NOMO-1 treated with dmso at 0.1 percent for 144 hours (cell line): ENCODE results near the gene MTA1.

ENCODE experiments used
- DNase-seq: peaks from one replicate; lab custom pipeline; 2025; ENCODE audit not compliant: unreplicated experiment; lab: John Stamatoyannopoulos, UW

Gene MTA1

GRCh38 chr14:105495990-105496830 lies 76.6 kb downstream of the MTA1 start:
- no peak for DNase-seq

GRCh38 chr14:105496831-105497591 lies 77.4 kb downstream of the MTA1 start:
- no peak for DNase-seq

DNA sequence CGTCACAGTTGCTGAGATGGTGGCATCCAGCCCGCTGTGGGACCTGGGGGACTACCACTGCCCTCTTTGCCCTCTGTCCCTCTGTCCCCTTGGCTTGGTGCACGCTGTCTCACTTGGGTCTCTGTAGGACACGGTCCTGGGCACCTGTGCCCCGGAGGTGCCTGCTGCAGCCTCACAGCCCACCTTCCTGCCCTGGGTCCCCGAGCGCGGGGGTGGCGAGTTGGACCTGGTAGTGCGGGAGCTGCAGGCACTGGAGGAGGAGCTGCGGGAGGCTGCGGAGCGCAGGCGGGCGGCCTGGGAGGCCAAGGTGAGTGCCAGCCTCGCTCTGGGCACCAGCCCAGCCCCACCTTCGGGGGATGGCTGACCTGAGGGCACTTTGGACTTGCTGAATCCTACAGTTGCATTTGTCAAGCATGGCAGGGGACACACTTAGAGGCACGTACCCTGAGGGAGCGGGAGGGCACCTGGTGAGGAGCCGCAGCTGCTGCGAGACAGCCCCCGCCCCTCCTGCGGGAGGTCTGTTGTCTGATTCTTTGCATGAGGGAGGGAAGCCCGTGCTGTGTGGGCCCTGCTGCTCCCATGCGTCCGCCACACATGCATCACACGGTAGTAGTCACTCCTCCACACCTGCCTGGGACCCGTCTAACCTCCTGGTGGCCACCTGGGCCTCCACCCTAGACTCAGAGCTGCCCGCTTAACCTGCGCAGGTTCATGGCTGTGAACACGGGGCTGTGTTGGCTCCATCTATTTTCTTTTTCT lies 78.2 kb downstream of the MTA1 start:
- no peak for DNase-seq

DNA sequence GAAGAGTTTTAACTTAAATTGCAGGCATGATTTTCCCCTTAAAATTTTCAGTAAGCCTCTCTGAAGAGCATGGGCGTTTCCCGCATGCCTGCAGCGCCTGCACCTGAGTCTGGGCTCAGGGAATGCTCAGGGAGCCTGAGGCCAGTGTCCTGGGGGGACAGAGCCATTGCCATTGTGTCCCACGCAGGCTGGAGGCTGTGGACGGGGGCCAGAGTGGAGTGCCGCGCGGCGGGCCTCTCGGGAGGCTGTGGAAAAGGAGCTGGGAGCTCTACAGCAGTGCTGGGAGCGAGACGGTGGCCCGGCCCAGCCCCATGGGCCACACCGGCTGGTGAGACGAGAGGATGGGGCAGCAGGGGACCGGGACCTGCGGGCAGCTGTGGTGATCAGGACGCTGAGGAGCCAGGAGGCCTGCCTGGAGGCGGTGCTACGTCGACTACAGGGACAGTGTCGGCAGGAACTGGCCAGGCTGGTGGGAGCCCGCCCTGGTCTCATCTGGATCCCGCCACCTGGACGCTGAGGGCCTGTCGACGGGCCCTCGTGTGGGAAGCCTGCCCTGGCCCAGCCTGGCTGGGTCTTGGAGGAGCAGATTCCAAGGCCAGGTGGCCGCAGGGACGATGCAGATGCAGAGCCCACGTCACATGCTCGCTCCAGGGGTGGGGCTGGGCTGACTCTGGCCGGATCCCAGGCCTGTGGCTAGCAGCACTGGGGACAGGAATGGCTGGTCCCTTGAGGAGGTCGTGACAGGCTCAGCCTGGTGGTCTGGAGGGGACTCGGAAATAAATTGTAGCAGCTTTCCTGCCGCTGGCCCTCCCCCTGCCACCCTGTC lies 79.0 kb downstream of the MTA1 start:
- no peak for DNase-seq

- DNase-seq, result no peak
These were observed 79.8 kb downstream of the MTA1 start for GRCh38 chr14:105499256-105500035.

DNA sequence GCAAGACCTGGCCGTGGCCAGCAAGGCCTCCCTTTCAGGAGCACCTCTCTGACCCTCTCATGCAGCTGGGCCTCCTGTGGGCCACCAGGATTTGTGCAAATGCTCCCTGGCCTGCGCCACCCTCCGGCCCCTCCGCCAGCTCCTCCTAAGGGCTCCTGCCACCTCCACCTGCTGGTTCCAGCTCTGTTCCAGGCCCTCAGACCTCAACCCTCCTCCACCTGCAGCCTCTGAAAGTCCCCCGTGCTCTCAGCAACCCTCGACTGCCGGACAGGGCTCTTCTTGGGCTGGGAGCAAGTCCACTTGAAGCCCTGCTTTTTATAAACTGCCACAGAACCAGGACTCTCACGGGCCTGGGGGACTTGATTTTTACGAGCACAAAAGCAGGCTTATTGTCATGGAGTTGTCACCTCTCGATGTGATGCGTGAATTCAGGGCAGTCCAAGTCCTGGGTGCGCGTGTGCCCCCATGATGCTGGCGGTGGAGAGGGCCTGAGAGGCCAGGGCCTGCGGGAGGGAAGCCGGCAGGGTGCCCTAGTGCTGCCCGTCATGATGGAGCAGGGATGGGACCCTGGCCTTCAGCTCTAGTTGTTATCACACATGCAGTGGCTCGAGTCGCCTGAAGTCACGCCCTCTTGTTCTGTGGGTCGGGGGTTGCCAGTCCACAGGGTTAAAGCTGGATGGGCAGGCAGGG lies 80.6 kb downstream of the MTA1 start:
- DNase-seq, result no peak

GRCh38 chr14:105500726-105501101 lies 81.1 kb downstream of the MTA1 start:
- no peak for DNase-seq

DNA sequence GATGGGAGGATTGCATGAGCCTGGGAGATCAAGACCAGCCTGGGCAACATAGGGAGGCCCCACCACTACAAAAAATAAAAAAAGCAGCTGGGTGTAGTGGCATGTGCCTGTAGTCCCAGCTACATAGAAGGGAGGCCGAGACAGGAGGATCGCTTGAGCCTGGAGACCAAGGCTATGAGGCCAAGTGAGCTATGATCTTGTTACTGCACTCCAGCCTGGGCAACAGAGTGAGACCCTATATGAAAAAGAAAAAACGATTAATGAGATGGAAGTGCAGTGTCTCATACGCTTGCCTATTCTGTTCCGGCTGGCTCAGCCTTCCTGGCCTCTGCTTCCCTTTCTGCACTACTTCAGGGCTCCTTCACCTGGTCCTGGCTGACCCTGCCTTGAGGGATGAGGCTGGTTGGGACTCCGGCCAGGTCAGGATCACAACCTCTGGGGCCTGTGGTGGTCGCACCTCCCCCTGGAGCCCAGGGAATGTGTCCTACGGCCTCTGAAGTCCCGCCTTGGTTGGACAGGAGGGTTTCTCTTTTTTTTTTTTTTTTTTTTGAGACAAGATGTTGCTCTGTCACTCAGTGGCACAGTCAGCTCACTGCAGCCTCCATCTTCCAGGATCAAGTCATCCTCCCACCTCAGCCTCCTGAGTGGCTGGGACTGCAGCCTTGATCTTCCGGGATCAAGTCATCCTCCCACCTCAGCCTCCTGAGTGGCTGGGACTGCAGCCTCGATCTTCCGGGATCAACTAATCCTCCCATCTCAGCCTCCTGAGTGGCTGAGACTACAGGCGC lies 82.1 kb downstream of the MTA1 start:
- no peak for DNase-seq

DNA sequence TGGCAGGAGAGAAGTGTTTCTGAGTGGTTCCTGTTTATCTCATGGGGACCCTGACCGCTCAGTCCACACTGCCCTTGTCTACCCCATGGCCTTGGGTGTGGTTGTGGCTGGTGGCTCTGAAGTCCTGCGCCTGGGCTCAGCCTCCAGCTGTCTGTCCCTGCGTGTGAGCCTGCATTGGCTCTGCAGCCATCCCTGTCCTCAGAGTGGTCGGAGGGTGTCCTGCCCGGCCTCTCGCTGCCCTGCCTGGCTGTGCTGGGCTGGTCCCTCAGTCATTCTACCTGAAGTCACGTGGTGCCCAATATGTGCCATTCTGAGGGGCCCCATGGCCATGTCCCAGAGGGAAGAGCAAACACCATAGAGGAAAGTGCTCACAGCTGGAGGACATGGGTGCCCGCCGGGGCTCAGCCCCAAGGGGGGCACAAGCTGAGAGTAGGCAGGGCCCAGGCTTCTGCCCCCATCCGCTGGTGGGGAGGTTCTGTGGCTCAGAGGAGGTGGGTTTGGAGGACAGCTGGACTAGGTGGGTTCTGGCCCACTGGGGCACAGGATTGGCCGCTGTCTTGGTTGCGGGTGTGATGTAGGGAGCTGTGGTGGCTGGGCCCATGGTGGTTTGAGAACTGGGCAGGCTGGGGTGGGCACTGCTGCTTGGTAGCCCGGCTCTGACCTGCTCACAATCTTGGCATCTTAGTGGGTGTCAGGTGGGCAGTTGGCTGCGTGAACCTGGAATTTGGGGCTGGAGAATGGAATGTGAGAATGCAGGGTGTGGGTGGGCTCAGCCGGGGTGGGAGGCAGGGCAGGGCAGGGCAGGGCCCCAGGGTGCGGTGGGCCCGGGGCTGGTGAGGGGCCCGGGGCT lies 83.0 kb downstream of the MTA1 start:
- no peak for DNase-seq

DNA sequence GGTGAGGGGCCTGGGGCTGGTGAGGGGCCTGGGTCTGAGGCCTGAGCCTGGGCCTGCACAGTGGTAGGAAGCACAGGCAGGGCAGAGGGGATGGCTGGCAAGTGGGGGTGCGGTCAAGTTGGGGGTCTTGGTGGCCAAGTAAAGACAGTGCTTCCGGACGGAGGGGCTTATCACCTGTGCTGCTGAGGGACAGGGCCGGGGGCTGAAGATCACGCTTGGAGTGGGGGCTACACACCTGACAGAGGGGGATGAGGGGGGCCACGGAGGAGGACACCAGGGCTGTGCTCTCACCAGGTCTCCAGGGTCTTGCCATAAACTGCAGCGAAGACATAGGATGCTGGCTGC lies 83.6 kb downstream of the MTA1 start:
- no peak for DNase-seq

DNA sequence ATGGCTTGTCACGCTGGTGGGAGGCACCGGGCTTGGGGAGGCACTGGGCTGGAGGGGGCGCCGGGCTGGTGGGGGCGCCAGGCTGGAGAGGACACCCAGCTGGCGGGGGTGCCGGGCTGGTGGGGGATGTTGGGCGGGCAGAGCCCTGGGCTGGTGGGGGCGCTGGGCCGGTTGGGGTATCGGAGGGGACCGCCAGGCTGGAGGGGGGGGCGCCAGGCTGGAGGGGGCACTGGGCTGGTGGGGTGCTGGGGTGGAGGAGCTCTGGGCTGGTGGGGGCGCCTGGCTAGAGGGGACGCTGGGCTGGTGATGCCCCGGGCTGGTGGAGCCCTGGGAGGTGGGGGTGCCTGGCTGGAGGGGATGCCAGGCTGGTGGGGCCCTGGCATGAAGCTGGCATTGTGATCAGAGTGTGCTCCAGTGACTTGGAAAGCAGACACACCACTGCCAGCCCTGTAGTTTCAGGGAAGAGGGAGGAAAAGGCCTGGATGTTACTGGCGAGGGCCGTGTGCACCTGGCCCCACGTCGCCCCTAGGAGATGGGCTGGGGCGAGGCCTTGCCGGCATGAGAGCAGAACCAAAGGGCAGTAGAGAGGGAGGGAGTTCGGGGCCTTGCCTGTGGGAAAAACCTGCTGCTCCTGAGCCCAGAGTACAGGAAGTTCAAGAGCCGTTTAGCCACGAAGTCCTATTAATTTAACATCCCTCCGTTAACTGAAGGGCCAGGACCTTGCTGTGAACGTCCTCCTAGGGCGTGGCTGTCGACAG lies 84.5 kb downstream of the MTA1 start:
- no peak for DNase-seq

DNA sequence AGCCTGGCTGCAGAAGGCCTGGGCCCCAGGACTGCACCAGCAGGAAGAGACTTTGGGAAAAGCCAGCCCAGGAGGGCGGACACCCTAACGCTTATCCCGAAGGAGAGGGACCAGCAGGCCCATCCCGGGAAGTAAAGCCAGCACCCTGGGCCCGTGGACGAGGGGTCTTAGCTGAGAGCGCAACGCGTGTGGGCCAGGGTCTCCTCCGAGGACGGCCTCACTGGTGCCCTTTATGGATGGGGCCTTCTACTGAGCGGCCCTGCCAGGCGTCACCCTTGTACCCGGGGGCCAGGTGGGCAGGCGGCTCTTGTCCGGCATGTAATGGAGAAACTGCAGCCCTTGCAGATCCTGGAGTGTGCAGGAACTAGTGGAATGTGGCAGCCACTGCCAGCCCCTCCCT lies 85.5 kb downstream of the MTA1 start:
- DNase-seq, result no peak

DNA sequence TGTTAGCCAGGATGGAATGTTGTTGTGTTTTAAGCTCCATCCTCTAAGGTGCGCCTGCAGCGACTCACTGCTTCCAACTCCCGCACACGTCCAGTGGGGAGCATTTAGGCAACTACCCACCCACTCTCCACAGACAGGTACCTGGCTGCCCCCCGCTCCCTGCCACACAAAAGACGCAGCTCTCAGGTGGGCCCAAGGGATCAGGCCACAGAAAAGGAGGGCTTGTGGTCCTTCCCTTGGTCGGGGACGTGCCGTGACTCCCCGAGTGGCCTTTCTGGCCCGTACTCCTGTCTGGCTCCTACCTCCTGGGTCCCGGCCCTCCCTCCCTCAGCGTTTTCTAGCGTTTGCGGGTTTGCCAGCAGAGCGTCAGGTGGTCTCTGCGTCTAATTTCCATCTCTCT lies 87.6 kb downstream of the MTA1 start:
- no peak for DNase-seq

GRCh38 chr14:105508069-105508468 lies 88.4 kb downstream of the MTA1 start:
- DNase-seq, result no peak

GRCh38 chr14:105508601-105509000 lies 89.0 kb downstream of the MTA1 start:
- DNase-seq, result no peak

DNA sequence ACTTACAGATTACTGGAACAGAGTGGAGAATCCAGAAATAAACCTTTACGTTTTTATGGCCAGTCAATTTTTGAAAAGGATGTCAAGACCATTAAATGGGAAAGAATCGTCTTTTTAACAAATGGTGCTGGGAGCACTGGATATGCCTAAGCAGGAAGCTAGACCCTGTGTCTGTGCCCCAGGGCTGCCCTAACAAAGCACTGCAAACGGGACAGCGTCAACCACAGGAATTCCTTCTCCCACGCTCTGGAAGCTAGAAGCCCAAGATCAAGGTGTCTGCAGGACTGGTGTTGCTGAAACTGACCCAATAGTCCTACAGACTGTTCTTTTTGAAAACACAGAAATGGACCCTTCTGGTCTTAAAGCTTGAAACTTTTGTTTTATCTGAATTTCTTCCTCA lies 97.5 kb downstream of the MTA1 start:
- DNase-seq, result no peak
